Ascending aorta (tissue), 2 donors: ENCODE results near the gene ITM2B. TPM values are rescaled to one million over a fixed set of nuclear protein-coding genes. Genes with fewer than 3 reads are reported as not detected.

ENCODE experiments used
- DNase-seq, 2 donors: peaks; one replicate each; pipeline ENCODE4 v3.0.0-alpha.2; 2019; ENCODE audit warnings: low spot score in 2 of 2
- H3K27ac ChIP-seq, 2 donors: fragments of 200-600 bp; sonication (generic); one replicate each; pipeline ENCODE4 v1.5.1; 2016 to 2017; ENCODE audit warnings: mild to moderate bottlenecking in 1 of 2
- H3K27me3 ChIP-seq: fragments of 200-600 bp; sonication (generic); one replicate; pipeline ENCODE4 v1.5.1; 2017
- H3K36me3 ChIP-seq, 2 donors: fragments of 200-600 bp; sonication (generic); one replicate each; pipeline ENCODE4 v1.5.1; 2016
- H3K4me1 ChIP-seq, 2 donors: fragments of 200-600 bp; sonication (generic); one replicate each; pipeline ENCODE4 v1.5.1; 2016 to 2017; ENCODE audit warnings: mild to moderate bottlenecking in 1 of 2
- H3K4me3 ChIP-seq, 2 donors: fragments of 200-600 bp; sonication (generic); one replicate each; pipeline ENCODE4 v1.5.1; 2016 to 2017; ENCODE audit warnings: mild to moderate bottlenecking in 1 of 2
- H3K9me3 ChIP-seq, 2 donors: fragments of 200-600 bp; sonication (generic); one replicate each; pipeline ENCODE4 v1.5.1; 2016
- intact Hi-C: fragments of 100-400 bp; cut with DNase I; formaldehyde crosslinking; loops from one replicate; pipeline ENCODE4 v1.15.1; 2023
- total RNA-seq: library from RNA; depleted of rRNA; stranded (reverse); fragments of >200 nt; gene quantifications from one replicate; pipeline ENCODE4 v1.1.0, GENCODE V29; 2016
- TF ChIP-seq, protein P1 (sequence below), 3 experiments: fragments of 200-600 bp in 2 of 3; fragments of 450-650 bp in 1 of 3; sonication (generic) in 2 of 3; IDR thresholded peaks; one replicate each; pipeline ENCODE4 v1.5.1; 2016 to 2019; ENCODE audit warnings: antibody characterized with exemption in 3 of 3, mild to moderate bottlenecking in 1 of 3, moderate library complexity in 1 of 3

Gene ITM2B
- total RNA-seq, 1 donor from 2014 or later, result 345 TPM

DNA sequence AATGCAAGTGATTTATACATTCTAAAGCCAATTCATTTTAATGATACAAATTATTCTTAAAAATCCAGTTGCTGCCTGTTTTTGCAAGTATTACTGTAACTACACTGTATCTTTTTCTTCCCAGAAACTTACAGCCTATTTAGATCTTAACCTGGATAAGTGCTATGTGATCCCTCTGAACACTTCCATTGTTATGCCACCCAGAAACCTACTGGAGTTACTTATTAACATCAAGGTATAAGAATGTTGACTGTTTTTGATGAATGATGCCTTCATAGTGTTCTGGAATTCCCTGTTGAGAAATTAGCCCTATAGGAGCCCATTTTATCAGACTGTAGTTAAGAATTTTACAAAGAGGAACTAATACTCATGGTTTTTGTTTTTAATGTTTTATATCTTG lies 25.0 kb downstream of the ITM2B start:
- DNase-seq, result no peak
- intact Hi-C loops, result no loop called here
- Histone ChIP-seq H3K27me3 (no peaks in the 10 kb centered on the region), H3K9me3 (no peaks in the 10 kb centered on the region), H3K4me3 (no peak overlapping the region), H3K27ac (no peak overlapping the region), H3K4me1 (peaks cover 0 to 4% of the 10 kb centered on the region in 2 donors), H3K36me3 (peaks cover 52 to 90% of the 10 kb centered on the region in 2 donors)
- TF ChIP-seq, protein P1, sequence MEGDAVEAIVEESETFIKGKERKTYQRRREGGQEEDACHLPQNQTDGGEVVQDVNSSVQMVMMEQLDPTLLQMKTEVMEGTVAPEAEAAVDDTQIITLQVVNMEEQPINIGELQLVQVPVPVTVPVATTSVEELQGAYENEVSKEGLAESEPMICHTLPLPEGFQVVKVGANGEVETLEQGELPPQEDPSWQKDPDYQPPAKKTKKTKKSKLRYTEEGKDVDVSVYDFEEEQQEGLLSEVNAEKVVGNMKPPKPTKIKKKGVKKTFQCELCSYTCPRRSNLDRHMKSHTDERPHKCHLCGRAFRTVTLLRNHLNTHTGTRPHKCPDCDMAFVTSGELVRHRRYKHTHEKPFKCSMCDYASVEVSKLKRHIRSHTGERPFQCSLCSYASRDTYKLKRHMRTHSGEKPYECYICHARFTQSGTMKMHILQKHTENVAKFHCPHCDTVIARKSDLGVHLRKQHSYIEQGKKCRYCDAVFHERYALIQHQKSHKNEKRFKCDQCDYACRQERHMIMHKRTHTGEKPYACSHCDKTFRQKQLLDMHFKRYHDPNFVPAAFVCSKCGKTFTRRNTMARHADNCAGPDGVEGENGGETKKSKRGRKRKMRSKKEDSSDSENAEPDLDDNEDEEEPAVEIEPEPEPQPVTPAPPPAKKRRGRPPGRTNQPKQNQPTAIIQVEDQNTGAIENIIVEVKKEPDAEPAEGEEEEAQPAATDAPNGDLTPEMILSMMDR (IDR thresholded peaks at IDR 0.05), result no peak

- TF ChIP-seq, protein P1 (IDR thresholded peaks at IDR 0.05), result no peak
- no peak for DNase-seq
- Histone ChIP-seq H3K27ac (no peak overlapping the region), H3K27me3 (no peaks in the 10 kb centered on the region), H3K36me3 (peaks cover 55 to 95% of the 10 kb centered on the region in 2 donors), H3K4me1 (peaks cover 0 to 4% of the 10 kb centered on the region in 2 donors), H3K4me3 (no peak overlapping the region), H3K9me3 (no peaks in the 10 kb centered on the region)
- intact Hi-C loops, result no loop called here
Measured at GRCh38 chr13:48258430-48258829, 25.4 kb downstream of the ITM2B start.

DNA sequence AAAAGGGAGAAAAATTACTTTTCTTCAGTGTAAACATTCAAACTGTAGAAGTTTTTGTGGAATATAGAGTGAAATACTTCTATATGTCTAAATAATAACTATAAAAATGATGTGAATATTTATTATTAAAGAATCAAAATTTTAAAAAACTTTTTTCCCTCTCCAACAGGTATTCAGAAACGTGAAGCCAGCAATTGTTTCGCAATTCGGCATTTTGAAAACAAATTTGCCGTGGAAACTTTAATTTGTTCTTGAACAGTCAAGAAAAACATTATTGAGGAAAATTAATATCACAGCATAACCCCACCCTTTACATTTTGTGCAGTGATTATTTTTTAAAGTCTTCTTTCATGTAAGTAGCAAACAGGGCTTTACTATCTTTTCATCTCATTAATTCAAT lies 28.0 kb downstream of the ITM2B start:
- Histone ChIP-seq H3K36me3 (peaks cover 50 to 77% of the 10 kb centered on the region in 2 donors), H3K27me3 (no peaks in the 10 kb centered on the region), H3K9me3 (no peaks in the 10 kb centered on the region), H3K4me3 (no peak overlapping the region), H3K4me1 (peaks cover 0 to 2% of the 10 kb centered on the region in 2 donors), H3K27ac (no peak overlapping the region)
- intact Hi-C loops, result no loop called here
- no peak for DNase-seq
- TF ChIP-seq, protein P1 (IDR thresholded peaks at IDR 0.05), result no peak

DNA sequence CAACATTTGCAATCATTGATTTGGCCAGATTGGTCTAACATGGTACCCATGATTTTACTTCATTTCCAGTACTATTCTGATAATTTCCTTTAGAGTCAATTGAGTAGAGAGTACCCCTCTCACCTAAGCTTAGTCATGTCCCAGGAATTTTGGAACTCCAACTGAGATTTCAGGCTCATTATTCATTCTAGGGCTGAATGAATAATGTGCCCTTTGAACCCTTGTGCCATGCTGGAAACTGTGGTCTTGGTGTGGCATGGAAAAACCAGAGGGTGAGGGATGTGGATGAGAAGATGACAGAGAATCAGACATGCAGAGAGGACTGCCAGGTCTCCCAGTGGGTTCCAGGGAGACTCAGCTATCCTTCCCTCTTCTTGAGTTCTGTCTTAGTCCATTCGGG lies 30.2 kb downstream of the ITM2B start:
- H3K4me1 ChIP-seq, result no peaks in the 10 kb centered on the region
- H3K36me3 ChIP-seq, result peaks cover 40 to 55% of the 10 kb centered on the region in 2 donors
- no peaks in the 10 kb centered on the region for H3K9me3 ChIP-seq
- no peak overlapping the region for H3K4me3 ChIP-seq
- intact Hi-C loops, result no loop called here
- TF ChIP-seq, protein P1 (IDR thresholded peaks at IDR 0.05), result no peak
- no peak for DNase-seq
- H3K27ac ChIP-seq, result no peak overlapping the region
- H3K27me3 ChIP-seq, result no peaks in the 10 kb centered on the region

- intact Hi-C loops, result no loop called here
- H3K4me1 ChIP-seq, result no peaks in the 10 kb centered on the region
- no peak overlapping the region for H3K27ac ChIP-seq
- H3K27me3 ChIP-seq, result no peaks in the 10 kb centered on the region
- peaks cover 37 to 46% of the 10 kb centered on the region in 2 donors for H3K36me3 ChIP-seq
- no peaks in the 10 kb centered on the region for H3K9me3 ChIP-seq
- no peak for DNase-seq
- TF ChIP-seq, protein P1 (IDR thresholded peaks at IDR 0.05), result no peak
- no peak overlapping the region for H3K4me3 ChIP-seq
Measured at GRCh38 chr13:48264058-48264457, 31.1 kb downstream of the ITM2B start.

DNA sequence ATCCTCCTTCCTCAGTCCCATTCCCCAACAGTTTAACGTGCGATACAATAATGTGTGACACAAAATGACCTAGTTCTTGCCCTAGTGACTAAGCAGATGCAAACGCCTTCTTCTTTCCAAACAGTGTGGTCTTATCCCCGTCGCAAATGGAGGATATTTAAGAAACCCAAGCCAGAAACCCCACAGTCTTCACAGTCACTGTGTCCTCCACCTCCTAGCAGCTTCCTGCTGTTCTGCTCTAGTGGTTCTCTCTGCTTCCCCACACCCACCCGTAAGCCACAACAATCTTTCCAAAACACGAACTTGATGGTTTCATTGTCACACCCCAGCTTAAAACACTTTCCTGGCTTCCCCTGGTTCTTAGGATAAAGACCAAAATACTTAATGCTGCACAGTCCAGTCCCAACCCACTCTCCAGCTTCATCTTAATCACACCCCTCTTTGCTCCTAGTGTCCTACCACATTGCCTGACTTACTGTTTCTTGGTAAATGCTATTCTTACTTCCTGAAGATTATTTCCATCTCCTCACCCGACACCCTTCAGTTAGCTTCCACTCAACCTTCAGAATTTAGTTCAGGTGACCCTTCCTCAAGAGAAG lies 32.3 kb downstream of the ITM2B start:
- H3K36me3 ChIP-seq, result peaks cover 29 to 36% of the 10 kb centered on the region in 2 donors

More for the DNA sequence above, 32.3 kb downstream of the ITM2B start:
- Histone ChIP-seq H3K4me1 (no peaks in the 10 kb centered on the region), H3K27me3 (no peaks in the 10 kb centered on the region), H3K27ac (no peak overlapping the region), H3K9me3 (no peaks in the 10 kb centered on the region), H3K4me3 (no peak overlapping the region)
- intact Hi-C loops, result no loop called here
- TF ChIP-seq, protein P1 (IDR thresholded peaks at IDR 0.05), result no peak
- no peak for DNase-seq
